ENCODE measurements around the gene SLC27A3.

The SLC27A3 gene

DNA sequence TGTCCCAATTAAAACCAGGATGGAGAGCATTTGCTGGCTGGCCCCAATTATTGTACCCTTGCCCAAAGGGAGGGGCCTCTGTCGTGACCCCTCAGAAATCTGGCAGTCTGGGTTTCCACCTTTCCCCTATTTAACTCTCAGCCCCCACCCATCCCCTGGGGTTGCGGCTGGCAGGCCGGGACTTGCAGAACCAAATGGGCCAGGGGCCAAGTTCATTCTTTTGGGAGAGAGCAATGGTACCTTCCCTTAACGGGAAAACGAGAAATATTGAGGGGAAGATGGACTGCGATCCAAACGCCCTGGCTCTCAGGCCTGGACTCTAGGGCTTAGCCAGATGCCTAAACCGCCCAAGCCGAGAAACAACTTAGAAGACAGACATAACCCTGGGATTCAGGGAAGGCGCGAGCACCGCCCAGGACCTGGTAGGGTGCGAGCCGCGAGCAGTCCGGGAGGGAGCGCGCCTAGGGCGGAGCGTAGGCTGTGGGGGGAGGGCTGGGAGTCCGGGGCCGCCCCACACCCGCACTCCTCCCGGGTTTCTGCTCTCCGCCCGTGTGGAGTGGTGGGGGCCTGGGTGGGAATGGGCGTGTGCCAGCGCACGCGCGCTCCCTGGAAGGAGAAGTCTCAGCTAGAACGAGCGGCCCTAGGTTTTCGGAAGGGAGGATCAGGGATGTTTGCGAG, at the start of gene SLC27A3:
Gene SLC27A3 (plus strand): TSS at position 628 of the 678 bp plus-strand sequence. CDS start 91 bp downstream, outside the sequence.
- DNase-seq = peak; percentile 53

DNA sequence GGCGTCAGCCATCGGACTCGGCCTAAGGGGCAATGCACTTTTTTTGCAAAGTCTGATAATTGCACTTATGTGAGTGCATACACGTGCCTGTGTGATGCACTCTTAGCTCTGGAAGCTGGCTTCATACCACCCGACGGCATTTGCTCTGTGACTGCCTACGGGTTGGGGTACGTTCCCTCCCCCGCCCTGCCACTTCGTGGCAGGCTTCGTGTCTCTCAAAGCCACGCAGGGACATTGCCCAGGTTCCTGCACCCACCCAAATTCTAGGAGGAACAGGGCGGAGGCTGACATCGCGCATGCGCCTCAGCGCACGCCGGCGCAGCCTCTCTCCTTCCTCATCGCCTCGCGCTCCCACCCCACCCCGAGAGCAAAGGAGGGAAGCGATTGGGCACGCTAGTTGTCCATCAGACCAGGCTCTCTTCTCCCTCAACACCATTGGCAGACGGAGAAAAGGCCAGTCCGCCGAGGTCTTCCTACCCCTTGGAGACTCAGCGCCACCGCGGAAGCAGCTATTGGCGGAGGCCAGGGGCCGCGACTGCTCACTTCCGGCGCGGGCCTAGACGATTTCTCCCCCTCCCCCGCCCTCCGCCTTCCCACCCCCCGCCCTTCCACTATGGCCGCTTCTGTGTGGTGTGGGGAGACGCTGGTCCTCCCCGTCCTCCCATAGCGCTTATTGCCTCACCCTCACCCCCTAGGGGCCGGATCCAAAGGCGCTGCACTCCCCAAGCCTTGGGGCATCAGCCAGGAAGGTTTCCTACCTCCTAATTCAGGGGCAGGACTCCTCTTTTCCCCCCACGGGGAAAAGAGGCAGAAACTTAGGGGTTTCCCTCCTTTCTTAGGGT, 47.5 kb upstream of the SLC27A3 start, which contains the start of gene INTS3:
Gene INTS3 (plus strand): TSS at position 588 of the 842 bp plus-strand sequence. CDS start 585 bp downstream, outside the sequence.
- DNase-seq = peak; percentile 100

DNA sequence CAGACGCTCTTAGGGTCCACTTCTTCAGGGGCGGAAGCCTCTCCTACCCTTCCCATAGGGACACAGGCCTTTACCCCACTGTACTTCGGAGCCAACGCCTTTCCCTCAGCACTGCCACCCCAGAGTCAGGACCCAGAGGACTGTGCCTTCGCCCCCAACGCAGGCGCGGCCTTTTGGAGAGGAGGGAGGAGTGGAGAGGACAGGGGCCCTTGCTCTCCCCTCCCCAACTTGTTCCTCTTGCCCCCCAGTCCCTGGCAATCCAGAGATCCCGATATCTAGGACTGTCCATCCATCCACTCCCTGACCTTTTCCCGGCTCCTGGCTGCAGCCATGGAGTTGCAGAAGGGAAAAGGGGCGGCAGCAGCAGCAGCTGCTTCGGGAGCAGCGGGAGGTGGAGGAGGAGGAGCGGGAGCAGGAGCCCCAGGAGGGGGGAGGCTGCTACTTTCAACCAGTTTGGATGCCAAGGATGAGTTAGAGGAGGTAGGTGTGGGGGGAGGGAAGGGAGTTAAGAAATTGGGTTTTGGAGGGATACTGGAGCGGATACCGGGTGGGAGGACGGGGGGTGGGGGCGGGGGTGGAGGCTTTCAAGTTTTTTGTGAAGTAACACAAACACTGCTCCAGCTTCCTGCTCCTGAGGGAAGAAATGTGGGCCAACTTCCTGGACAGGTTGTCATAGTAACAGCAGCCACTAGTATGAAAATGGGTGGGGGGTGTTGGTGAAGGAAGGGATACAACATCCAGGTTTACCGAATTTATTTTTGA, 46.7 kb upstream of the SLC27A3 start:
- DNase-seq = peak; percentile 64

DNA sequence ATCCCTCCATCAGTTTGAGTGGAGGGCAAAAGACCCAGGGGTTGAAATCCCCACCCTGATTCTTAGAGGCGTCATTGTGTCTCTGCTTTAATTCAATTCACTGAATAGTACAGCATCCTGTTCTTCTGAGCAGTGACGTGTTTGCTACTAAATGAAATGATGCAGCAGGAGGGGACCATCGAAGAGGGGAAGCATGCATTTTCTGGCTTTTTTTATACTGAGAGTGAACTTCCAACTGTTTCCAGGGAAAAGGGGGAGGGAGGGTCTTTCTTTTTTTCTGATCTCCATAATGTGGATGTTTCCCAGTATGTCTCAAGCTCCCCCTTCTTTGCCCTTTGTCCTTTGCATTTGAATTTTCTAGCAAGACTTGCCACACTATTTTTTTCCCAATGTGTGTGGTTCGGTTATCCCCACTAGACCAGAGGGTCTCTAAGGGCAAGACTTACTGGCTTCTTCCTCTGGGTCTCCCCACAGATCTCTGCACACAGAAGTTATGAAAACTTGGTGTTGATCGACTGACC, 44.7 kb upstream of the SLC27A3 start:
- no peak for DNase-seq

DNA sequence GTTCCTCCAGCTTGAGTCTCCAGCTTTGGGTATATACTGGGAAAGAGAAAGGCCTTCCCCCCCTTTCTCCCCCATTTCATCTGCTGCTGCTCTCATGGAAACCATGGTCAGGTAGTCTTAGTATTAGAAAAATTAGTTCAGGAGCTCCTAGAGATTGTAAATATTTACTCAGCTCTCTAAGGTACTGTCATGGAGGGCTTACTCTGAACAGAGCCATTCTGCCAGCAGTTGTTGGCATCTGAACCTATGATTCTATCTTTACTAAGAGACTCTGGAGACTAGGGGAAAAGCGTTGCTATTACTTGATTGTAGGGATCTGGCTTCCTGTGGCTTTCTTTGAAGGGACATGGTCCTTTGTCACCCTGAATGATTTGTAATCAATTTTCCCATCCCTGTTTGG, 41.2 kb upstream of the SLC27A3 start:
- DNase-seq = no peak

- DNase-seq = no peak
Observed at GRCh38 chr1:153734396-153735089, 40.7 kb upstream of the SLC27A3 start.

DNA sequence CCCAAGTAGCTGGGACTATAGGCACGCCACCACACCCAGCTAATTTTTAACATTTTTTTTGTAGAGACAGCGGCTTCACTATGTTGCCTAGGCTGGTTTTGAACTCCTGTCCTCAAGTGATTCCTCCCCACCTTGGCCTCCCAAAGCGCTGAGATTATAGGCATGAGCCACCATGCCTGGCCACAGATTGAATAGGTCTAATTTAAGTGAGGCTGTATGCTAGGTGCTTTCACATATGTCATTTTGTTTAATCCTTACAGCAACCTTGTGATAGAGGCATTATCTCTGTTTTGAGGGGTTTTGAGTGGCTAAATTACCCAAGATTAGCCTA, 40.2 kb upstream of the SLC27A3 start:
- DNase-seq = no peak

DNA sequence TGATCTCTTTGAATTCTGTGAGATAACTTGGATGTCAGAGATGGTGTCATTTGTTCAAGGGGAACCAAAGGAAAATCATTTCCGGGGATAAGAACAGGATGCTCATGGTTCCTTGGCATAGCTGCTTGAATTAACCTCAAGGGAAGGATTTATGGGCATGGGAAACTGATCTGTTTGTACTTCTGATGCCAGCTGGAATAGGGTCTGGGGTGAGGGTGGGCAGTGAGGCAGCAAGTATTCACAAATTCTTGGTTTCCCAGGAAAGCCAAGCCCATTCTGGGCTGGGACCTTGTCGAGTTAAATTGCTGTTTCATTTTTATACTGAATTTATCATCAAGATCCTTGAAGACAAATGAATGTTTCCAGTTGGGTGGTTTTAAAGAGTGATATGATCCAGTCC, 33.2 kb upstream of the SLC27A3 start:
- DNase-seq = no peak

- DNase-seq = peak; percentile 59
Observed at GRCh38 chr1:153742411-153743142, 32.6 kb upstream of the SLC27A3 start.

DNA sequence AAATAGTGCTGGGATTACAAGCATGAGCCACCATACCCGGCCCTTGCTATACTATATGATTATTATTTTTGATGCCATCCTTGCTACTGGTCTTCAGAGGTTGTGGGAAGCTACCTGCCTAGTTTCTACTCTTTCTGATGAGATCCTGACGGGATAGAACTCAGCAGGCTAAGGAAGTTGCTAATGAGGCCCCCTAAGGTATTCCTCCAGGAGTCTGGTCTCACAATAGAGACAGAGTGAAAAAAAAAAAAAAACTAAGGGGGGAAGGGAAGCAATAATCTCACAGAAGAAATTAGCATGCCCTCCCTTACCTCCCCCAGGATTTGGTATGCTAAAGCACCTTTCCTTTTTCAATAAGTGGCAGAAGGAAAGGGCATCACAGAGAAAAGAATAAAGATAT, 29.8 kb upstream of the SLC27A3 start:
- no peak for DNase-seq

GRCh38 chr1:153746174-153746573, 29.0 kb upstream of the SLC27A3 start:
- no peak for DNase-seq

GRCh38 chr1:153748903-153749302, 26.3 kb upstream of the SLC27A3 start:
- DNase-seq = no peak

- DNase-seq = peak; percentile 71
Observed at GRCh38 chr1:153749408-153750005, 25.7 kb upstream of the SLC27A3 start.

DNA sequence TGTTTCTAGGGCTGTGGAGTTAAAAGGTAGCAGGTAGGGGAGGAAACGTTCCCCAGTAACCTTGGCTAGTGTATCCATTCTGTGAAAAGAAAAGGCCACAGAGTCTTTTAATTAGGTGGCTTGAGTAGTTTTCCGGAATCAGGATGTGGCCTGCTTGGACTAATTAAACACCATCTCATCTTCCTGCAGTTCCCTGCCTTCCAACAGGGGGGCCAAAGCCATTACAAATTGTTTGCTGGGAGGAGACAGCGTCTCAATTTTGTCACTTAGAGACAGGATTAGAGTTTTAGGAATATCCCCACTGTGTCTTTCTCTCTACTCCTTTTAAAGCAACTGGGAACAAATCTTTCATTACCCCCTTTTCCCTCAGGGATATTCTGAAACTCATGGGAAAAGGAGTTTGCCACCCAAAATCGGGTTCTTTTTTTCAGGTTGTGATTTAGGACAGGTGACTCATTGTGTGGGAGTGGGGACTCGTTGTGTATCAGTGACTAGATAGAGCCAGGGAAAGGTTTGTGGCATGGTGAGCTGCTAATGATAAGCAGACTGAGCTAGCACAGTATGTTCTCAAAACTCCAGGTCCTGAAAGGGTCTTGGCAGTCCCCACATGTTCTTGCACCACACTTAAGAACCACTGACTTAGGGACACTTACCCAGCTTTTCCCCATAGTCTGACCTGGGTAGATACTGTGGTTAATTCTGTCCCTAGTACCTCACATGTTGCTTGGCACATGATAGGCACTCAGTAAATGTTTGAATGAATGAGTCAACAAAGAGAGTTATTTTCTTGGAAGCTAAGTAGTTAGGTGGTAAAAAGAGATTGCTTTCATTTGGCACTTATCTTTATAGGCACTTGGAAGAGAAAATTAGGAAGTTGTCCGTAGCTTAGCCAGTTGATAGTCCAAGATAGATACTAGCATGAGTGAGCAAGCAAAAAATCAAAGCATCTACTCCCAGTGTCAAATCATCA, 24.9 kb upstream of the SLC27A3 start:
- DNase-seq = no peak

DNA sequence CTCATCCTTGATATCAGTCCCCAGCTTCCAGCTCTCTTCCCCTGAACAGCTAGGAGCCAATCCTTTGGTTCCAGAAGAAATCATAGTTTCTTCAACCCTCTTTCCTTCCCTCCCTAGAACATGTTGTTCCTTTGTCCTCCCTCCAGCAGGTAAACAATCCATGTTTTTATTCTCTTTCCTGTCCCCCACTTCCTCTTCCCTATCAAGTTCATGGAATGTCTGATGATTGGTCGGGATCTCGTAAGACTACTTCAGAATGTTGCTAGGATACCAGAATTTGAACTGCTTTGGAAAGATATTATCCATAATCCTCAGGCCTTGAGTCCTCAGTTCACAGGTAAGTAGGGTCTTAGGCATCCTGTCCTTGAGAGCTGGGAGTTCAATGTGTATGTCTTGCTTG, 23.1 kb upstream of the SLC27A3 start:
- no peak for DNase-seq

GRCh38 chr1:153752571-153753195, 22.5 kb upstream of the SLC27A3 start:
- DNase-seq = no peak

GRCh38 chr1:153754266-153754665, 20.9 kb upstream of the SLC27A3 start:
- no peak for DNase-seq

- no peak for DNase-seq
Observed at GRCh38 chr1:153760440-153760839, 14.8 kb upstream of the SLC27A3 start.

- no peak for DNase-seq
Observed at GRCh38 chr1:153763365-153764225, 11.6 kb upstream of the SLC27A3 start.

Data from fibroblast of skin of right quadriceps (primary cell).